OCI-LY7 (cell line): ENCODE measurements around the gene BSND. TPM values are rescaled to one million over a fixed set of nuclear protein-coding genes. Genes with fewer than 3 reads are reported as not detected.

ENCODE experiments used
- BruUV-seq: library from RNA; stranded (reverse); fragments of 400-500 nt; replicated peaks from 2 replicates; lab custom pipeline; 2021; lab: Mats Ljungman, UMichigan
- CTCF ChIA-PET: fragments of 300-600 bp; sonication (Branson Sonifier 250); formaldehyde crosslinking; loops from one replicate; lab custom pipeline; 2022; ENCODE audit warnings: antibody characterized with exemption; ENCODE audit not compliant: unreplicated experiment; lab: Charles Lee
- POLR2A ChIA-PET: fragments of 300-600 bp; sonication (Branson Sonifier 250); formaldehyde crosslinking; loops from one replicate; lab custom pipeline; 2022; ENCODE audit warnings: antibody characterized with exemption; lab: Charles Lee
- DNase-seq: peaks from one replicate; pipeline ENCODE4 v3.0.0-alpha.2; 2015; ENCODE audit warnings: low spot score
- H2AFZ ChIP-seq: fragments of 200-600 bp; sonication (generic), shearing (Covaris generic); 2 replicates; pipeline ENCODE4 v1.6.1; 2014; ENCODE audit warnings: mild to moderate bottlenecking, antibody characterized with exemption, low read length, moderate library complexity
- H3K27ac ChIP-seq: fragments of 200-600 bp; sonication (generic); 2 replicates; pipeline ENCODE4 v1.5.1; 2014; ENCODE audit warnings: mixed run types, low read depth, mild to moderate bottlenecking, moderate library complexity, low read length, inconsistent platforms; ENCODE audit not compliant: poor library complexity, severe bottlenecking
- H3K36me3 ChIP-seq: fragments of 200-600 bp; sonication (generic); 2 replicates; pipeline ENCODE4 v1.6.1; 2014; ENCODE audit warnings: mild to moderate bottlenecking, antibody characterized with exemption, low read length, moderate library complexity, mixed read lengths; ENCODE audit not compliant: insufficient read depth
- H3K4me1 ChIP-seq: fragments of 200-600 bp; sonication (generic); 2 replicates; pipeline ENCODE4 v1.5.1; 2014; ENCODE audit warnings: mild to moderate bottlenecking, low read length; ENCODE audit not compliant: insufficient read depth, poor library complexity, severe bottlenecking
- H3K4me2 ChIP-seq: fragments of 200-600 bp; sonication (generic); 2 replicates; pipeline ENCODE4 v1.6.1; 2014; ENCODE audit warnings: mild to moderate bottlenecking, low read length
- H3K4me3 ChIP-seq: fragments of 200-600 bp; sonication (generic); 2 replicates; pipeline ENCODE4 v1.5.1; 2014; ENCODE audit warnings: mild to moderate bottlenecking, low read depth, low read length; ENCODE audit not compliant: poor library complexity, severe bottlenecking
- H3K79me2 ChIP-seq: fragments of 200-600 bp; sonication (generic); 2 replicates; pipeline ENCODE4 v1.6.1; 2016; ENCODE audit warnings: low read depth, mild to moderate bottlenecking, low read length, moderate library complexity, mixed read lengths; ENCODE audit not compliant: insufficient read depth
- H3K9me2 ChIP-seq: fragments of 200-600 bp; sonication (generic); 2 replicates; pipeline ENCODE4 v1.6.1; 2016; ENCODE audit warnings: mild to moderate bottlenecking, low read length, mixed read lengths; ENCODE audit not compliant: insufficient read depth
- H3K9me3 ChIP-seq: fragments of 200-600 bp; sonication (generic); 2 replicates; pipeline ENCODE4 v1.6.1; 2014; ENCODE audit warnings: mild to moderate bottlenecking, mixed run types, low read length, mixed read lengths
- H4K20me1 ChIP-seq: fragments of 200-600 bp; sonication (generic); 2 replicates; pipeline ENCODE4 v1.6.1; 2014; ENCODE audit warnings: mild to moderate bottlenecking, antibody characterized with exemption, low read length, moderate library complexity, mixed read lengths; ENCODE audit not compliant: insufficient read depth
- CTCF ChIP-seq: fragments of 200-600 bp; sonication (generic); conservative IDR thresholded peaks from 2 replicates; pipeline ENCODE4 v1.5.1; 2014; ENCODE audit warnings: mild to moderate bottlenecking, antibody characterized with exemption, low read length, moderate library complexity, mixed read lengths
- EZH2phosphoT487 ChIP-seq: fragments of 200-600 bp; sonication (generic); IDR thresholded peaks from 2 replicates; pipeline ENCODE4 v1.6.1; 2018; ENCODE audit warnings: low read depth, borderline replicate concordance, mild to moderate bottlenecking, mixed run types, antibody characterized with exemption, low read length, moderate library complexity, mixed read lengths
- intact Hi-C: fragments of 100-400 bp; cut with micrococcal nuclease; formaldehyde crosslinking; loops from one replicate; pipeline ENCODE4 v1.10.0; 2022; ENCODE audit not compliant: unreplicated experiment
- total RNA-seq, 2 experiments: library from RNA; depleted of rRNA in 1 of 2; stranded (reverse); fragments of >200 nt in 1 of 2; shearing (Covaris generic) in 1 of 2; gene quantifications; 2 replicates each; pipeline ENCODE4 v1.2.3, GENCODE V29; 2014 to 2022

Gene BSND
- total RNA-seq, 2 experiments from 2014 or later = not detected

GRCh38 chr1:55040933-55041494 is 42.3 kb downstream of the BSND start:
- Histone ChIP-seq H2AFZ (no peak overlapping the region), H3K27ac (no peak overlapping the region), H3K4me3 (no peak overlapping the region), H3K4me1 (no peaks in the 10 kb centered on the region), H3K79me2 (no peaks in the 10 kb centered on the region), H3K36me3 (no peaks in the 10 kb centered on the region), H3K9me3 (no peaks in the 10 kb centered on the region), H3K9me2 (no peaks in the 10 kb centered on the region), H3K4me2 (no peak overlapping the region), H4K20me1 (no peaks in the 10 kb centered on the region)
- ChIA-PET POLR2A (no interaction called here), CTCF (no interaction called here)
- no TSS peak for BruUV-seq
- no peak for TF ChIP-seq EZH2phosphoT487
- no peak for TF ChIP-seq CTCF
- intact Hi-C loops = no loop called here
- DNase-seq = no peak

DNA sequence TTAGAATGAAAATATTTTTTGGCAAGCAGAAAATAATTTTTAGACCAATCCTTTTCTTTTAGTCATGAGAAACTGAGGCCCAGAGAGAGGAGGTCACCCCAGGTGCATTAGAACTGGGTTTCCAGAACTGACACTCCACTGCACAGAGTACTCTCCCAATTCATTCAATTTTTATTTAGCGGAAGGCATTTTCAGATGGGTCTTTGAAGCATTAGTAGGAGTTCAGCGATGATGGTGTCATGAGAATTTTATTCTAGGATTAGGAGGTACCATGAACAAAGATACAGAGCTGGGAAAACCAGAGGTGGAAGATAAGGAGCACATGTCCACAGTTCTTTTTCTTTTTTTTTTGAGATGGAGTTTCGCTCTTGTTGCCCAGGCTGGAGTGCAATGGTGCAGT is 42.9 kb downstream of the BSND start:
- no peak for TF ChIP-seq CTCF
- no peak for TF ChIP-seq EZH2phosphoT487

DNA sequence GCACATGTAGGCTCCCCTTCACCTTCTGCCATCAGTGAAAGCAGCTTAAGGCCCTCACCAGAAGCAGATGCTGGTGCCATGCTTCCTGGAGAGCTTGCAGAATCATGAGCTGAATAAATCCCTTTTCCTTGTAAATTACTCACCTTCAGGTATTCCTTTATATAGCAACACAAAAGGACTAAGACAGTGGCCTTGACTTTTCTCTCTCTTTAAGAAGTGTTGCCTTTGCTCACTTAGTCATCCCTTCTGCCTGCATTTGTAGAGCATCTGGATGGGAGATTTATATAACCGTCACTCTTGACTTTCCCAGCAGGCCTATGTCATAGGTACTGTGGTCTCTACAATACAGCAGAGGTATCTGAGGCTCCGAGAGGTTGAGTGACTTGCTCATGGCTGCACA is 44.3 kb downstream of the BSND start:
- TF ChIP-seq CTCF (no peak), EZH2phosphoT487 (no peak)
- CTCF ChIA-PET = no interaction called here
- no peak overlapping the region for H3K4me3 ChIP-seq
- DNase-seq = no peak
- no peaks in the 10 kb centered on the region for H3K79me2 ChIP-seq
- H2AFZ ChIP-seq = no peak overlapping the region
- H4K20me1 ChIP-seq = no peaks in the 10 kb centered on the region
- POLR2A ChIA-PET = no interaction called here
- no peaks in the 10 kb centered on the region for H3K9me2 ChIP-seq
- H3K9me3 ChIP-seq = no peaks in the 10 kb centered on the region
- H3K4me2 ChIP-seq = no peak overlapping the region
- intact Hi-C loops = no loop called here
- no TSS peak for BruUV-seq
- H3K36me3 ChIP-seq = no peaks in the 10 kb centered on the region
- H3K27ac ChIP-seq = no peak overlapping the region
- H3K4me1 ChIP-seq = no peaks in the 10 kb centered on the region

More for the DNA sequence above, 42.9 kb downstream of the BSND start:
- no peak overlapping the region for H3K27ac ChIP-seq
- no peaks in the 10 kb centered on the region for H3K36me3 ChIP-seq
- intact Hi-C loops = no loop called here
- no peak for DNase-seq
- H2AFZ ChIP-seq = no peak overlapping the region
- H3K4me2 ChIP-seq = no peak overlapping the region
- H3K9me3 ChIP-seq = no peaks in the 10 kb centered on the region
- H3K9me2 ChIP-seq = no peaks in the 10 kb centered on the region
- ChIA-PET CTCF (no interaction called here), POLR2A (no interaction called here)
- no peaks in the 10 kb centered on the region for H4K20me1 ChIP-seq
- BruUV-seq = no TSS peak
- no peaks in the 10 kb centered on the region for H3K4me1 ChIP-seq
- H3K79me2 ChIP-seq = no peaks in the 10 kb centered on the region
- no peak overlapping the region for H3K4me3 ChIP-seq
